Right ventricle myocardium inferior (tissue), 1 donor: Measurements from ENCODE around the gene NEK11. TPM values are rescaled to one million over a fixed set of nuclear protein-coding genes. Genes with fewer than 3 reads are reported as not detected.

Experiments
- total RNA-seq: library from RNA; stranded (reverse); fragmentation: NEBNext Ultra II Directional; extraction: Animal tissue kit (Norgen Biotek cat#: 25700); gene quantifications from one replicate; pipeline ENCODE4 v1.2.1, GENCODE V29; 2021
- donor health status: DM: no; HTN: yes; CAD: no; lungs with severe emphysema.

The NEK11 gene
- total RNA-seq, 1 donor from 2014 or later, result 1.3 TPM

Other genes with a start within 250 kb of the NEK11 start
- 57.2 TPM for gene ATP2C1, start 132.8 kb upstream of the NEK11 start, total RNA-seq
- gene ASTE1, start 52 bp upstream of the NEK11 start, total RNA-seq, result 3.4 TPM